K562 (cell line): ENCODE results near the gene NDUFB3. TPM values are rescaled to one million over a fixed set of nuclear protein-coding genes. Genes with fewer than 3 reads are reported as not detected.

Source experiments
- C11orf30 ChIP-seq: fragments of 450-650 bp; IDR thresholded peaks from 2 replicates; pipeline ENCODE4 v1.6.1; 2016; ENCODE audit warnings: low read depth, mild to moderate bottlenecking
- CEBPG ChIP-seq, 3 experiments: fragments of 200-800 bp in 1 of 3; sonication (Bioruptor generic) in 1 of 3; sonication (generic) in 1 of 3; formaldehyde crosslinking in 1 of 3; IDR thresholded peaks in 2 of 3; conservative IDR thresholded peaks in 1 of 3; 2 replicates each; pipeline versions ENCODE4 v1.6.1 to v1.8.0; 2016 to 2022; ENCODE audit warnings: missing compliant biosample characterization in 2 of 3, missing genetic modification characterization in 2 of 3, mild to moderate bottlenecking in 1 of 3, missing genetic modification reagents in 1 of 3
- CREB1 ChIP-seq, 2 experiments: sonication (generic) in 1 of 2; formaldehyde crosslinking in 1 of 2; IDR thresholded peaks; 2 replicates each; pipeline versions ENCODE4 v1.6.1 to v1.8.0; 2012 to 2022; ENCODE audit warnings: inconsistent platforms in 1 of 2, mild to moderate bottlenecking in 1 of 2, missing genetic modification reagents in 1 of 2, moderate library complexity in 1 of 2
- FOXP1 ChIP-seq: sonication (generic); formaldehyde crosslinking; IDR thresholded peaks from 2 replicates; pipeline ENCODE4 v1.8.0; 2022; ENCODE audit warnings: mild to moderate bottlenecking, missing genetic modification reagents
- NR4A1 ChIP-seq, 2 experiments: fragments of 250-450 bp in 1 of 2; fragments of 450-650 bp in 1 of 2; sonication (Bioruptor Pico) in 1 of 2; IDR thresholded peaks; 2 replicates each; pipeline versions ENCODE4 v1.4.0 to v1.6.1; 2016 to 2020; ENCODE audit warnings: mild to moderate bottlenecking in 2 of 2, missing compliant biosample characterization in 1 of 2, missing genetic modification characterization in 1 of 2, moderate library complexity in 1 of 2
- RB1 ChIP-seq: fragments of 450-650 bp; IDR thresholded peaks from 2 replicates; pipeline ENCODE4 v1.6.1; 2017; ENCODE audit warnings: low read depth, mild to moderate bottlenecking
- TBP ChIP-seq: optimal IDR thresholded peaks from 2 replicates; pipeline ENCODE3; 2011; ENCODE audit warnings: low read depth, low read length, improper control_type of control experiment
- TGIF2 ChIP-seq: sonication (generic); formaldehyde crosslinking; IDR thresholded peaks from 2 replicates; pipeline ENCODE4 v1.8.1; 2022; ENCODE audit warnings: mild to moderate bottlenecking, missing genetic modification reagents, moderate library complexity
- ZNF212 ChIP-seq: fragments of 450-650 bp; formaldehyde crosslinking; IDR thresholded peaks from 2 replicates; pipeline ENCODE4 v1.4.0; 2020; ENCODE audit warnings: mild to moderate bottlenecking
- ZNF324 ChIP-seq: fragments of 250-450 bp; sonication (Bioruptor Pico); IDR thresholded peaks from 2 replicates; pipeline ENCODE4 v1.4.0; 2020; ENCODE audit warnings: mild to moderate bottlenecking
- ZNF507 ChIP-seq: conservative IDR thresholded peaks from 2 replicates; pipeline ENCODE4 v1.6.1; 2017; ENCODE audit warnings: missing genetic modification characterization, missing compliant biosample characterization
- polyA plus RNA-seq, 8 experiments: library from polyadenylated mRNA; depleted of rRNA in 4 of 8; stranded (reverse) in 5 of 8; unstranded in 3 of 8; fragments of >200 nt; fragmentation: Nextera tagmentation in 2 of 8; fragmentation: Illumina TruSeq in 1 of 8; extraction: Ambion mirVana in 2 of 8; extraction: Trizol in 1 of 8; gene quantifications; 2 replicates each; pipeline versions ENCODE4 v1.2.1 to v1.2.3, GENCODE V29; 2011 to 2014; ENCODE audit warnings: inconsistent platforms in 1 of 8, missing spikeins in 1 of 8
- total RNA-seq, 7 experiments: library from RNA; depleted of rRNA in 6 of 7; stranded (reverse); fragments of >200 nt in 6 of 7; fragmentation: Illumina TruSeq in 2 of 7; extraction: Trizol in 2 of 7; gene quantifications; 2 replicates each; pipeline versions ENCODE4 v1.2.1 to v1.2.3, GENCODE V29; 2011 to 2021; ENCODE audit warnings: low replicate concordance in 1 of 7
- TF ChIP-seq, protein P1 (sequence below): fragments of 200-600 bp; sonication (generic); IDR thresholded peaks from one replicate; pipeline ENCODE4 v1.6.1; 2012; ENCODE audit warnings: mild to moderate bottlenecking, low read depth, low read length, inconsistent platforms
- TF ChIP-seq, protein P2 (sequence below), 3 experiments: fragments of 200-800 bp in 1 of 3; sonication (Bioruptor generic) in 1 of 3; sonication (generic) in 1 of 3; formaldehyde crosslinking in 1 of 3; IDR thresholded peaks; 2 replicates each; pipeline versions ENCODE4 v1.6.1 to v1.8.0; 2016 to 2022; ENCODE audit warnings: mild to moderate bottlenecking in 2 of 3, missing compliant biosample characterization in 2 of 3, missing genetic modification characterization in 2 of 3, missing genetic modification reagents in 1 of 3

NDUFB3 gene
- total and polyA plus RNA-seq, 9 of the 15 experiments (the other 6 are each of a cell fraction or from before 2014, with no cell fraction given): 126 to 786 (median 156) TPM

DNA sequence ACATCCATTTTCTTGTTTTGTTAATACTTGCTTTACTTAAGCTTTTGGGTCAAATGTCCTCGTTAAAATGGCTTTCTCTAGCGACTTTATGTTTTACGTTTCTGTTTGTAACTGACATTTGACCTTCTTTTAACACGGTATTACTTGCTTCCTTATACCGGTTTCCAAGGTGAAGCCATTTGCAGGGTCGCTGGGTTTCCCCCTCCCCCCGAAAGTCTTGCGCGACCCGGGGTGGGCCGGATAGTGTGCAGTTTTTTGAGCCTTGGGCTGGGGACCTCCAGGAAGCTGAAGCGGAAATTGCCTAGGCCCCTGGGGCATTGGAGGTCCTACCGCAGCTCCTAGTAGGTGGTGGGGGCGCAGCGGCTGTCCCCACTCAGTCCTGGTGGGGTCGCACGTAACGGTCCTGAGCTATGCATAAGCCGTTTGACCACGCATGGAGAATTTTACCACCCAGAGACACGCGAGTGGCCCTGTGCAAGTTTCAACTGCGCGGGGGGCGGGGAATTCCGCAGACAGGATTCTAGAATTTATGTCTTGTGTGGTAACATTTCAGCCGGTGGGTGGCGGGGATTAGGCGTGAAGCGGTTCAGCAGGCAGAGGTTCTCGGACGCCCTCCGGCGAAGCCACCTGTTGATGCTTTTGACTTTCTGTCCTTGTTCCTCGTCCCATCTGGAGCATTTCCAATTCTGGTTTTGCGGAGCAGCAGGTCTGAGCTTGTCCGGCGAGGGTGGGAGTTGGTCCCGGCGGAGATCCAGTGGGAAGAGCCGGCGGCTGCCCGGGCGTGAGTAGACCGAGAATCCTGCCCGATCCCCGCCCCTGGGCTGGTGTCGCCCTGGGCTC, 46.5 kb downstream of the NDUFB3 start (continued):
- TF ChIP-seq CREB1 (IDR thresholded peaks at IDR 0.05): no peak
- peak; percentile 49; the same call in 1 of the 2 replicates for TF ChIP-seq CREB1 (CRISPR knock-in tag; IDR thresholded peaks at IDR 0.05)
- no peak; the same call in 1 of the 2 replicates for TF ChIP-seq ZNF324 (CRISPR knock-in tag)
- TF ChIP-seq ZNF212 (CRISPR knock-in tag): no peak
- TF ChIP-seq NR4A1 (CRISPR knock-in tag; IDR thresholded peaks at IDR 0.05): peak; percentile 35; the same call in 1 of the 2 replicates
- 0 out of 2 replicates have a peak, but pooled peaks have one; percentile 20 for TF ChIP-seq NR4A1 (tag; IDR thresholded peaks at IDR 0.05)
- no peak for TF ChIP-seq ZNF507 (tag)
- TF ChIP-seq TGIF2: no peak
- TF ChIP-seq TBP: peak; percentile 40
- TF ChIP-seq FOXP1 (CRISPR knock-in tag): no peak; the same call in 1 of the 2 replicates
- TF ChIP-seq RB1: no peak
- TF ChIP-seq CEBPG (CRISPR knock-in tag; IDR thresholded peaks at IDR 0.05): peak; percentile 37; the same call in 1 of the 2 replicates
- TF ChIP-seq CEBPG (tag; conservative IDR thresholded peaks at IDR 0.05 in 1 of 2, IDR thresholded peaks at IDR 0.05 in 1 of 2): peak in 1 of 2 experiments; percentile 31; a peak in 1 of 4 replicates
- TF ChIP-seq, protein P1, sequence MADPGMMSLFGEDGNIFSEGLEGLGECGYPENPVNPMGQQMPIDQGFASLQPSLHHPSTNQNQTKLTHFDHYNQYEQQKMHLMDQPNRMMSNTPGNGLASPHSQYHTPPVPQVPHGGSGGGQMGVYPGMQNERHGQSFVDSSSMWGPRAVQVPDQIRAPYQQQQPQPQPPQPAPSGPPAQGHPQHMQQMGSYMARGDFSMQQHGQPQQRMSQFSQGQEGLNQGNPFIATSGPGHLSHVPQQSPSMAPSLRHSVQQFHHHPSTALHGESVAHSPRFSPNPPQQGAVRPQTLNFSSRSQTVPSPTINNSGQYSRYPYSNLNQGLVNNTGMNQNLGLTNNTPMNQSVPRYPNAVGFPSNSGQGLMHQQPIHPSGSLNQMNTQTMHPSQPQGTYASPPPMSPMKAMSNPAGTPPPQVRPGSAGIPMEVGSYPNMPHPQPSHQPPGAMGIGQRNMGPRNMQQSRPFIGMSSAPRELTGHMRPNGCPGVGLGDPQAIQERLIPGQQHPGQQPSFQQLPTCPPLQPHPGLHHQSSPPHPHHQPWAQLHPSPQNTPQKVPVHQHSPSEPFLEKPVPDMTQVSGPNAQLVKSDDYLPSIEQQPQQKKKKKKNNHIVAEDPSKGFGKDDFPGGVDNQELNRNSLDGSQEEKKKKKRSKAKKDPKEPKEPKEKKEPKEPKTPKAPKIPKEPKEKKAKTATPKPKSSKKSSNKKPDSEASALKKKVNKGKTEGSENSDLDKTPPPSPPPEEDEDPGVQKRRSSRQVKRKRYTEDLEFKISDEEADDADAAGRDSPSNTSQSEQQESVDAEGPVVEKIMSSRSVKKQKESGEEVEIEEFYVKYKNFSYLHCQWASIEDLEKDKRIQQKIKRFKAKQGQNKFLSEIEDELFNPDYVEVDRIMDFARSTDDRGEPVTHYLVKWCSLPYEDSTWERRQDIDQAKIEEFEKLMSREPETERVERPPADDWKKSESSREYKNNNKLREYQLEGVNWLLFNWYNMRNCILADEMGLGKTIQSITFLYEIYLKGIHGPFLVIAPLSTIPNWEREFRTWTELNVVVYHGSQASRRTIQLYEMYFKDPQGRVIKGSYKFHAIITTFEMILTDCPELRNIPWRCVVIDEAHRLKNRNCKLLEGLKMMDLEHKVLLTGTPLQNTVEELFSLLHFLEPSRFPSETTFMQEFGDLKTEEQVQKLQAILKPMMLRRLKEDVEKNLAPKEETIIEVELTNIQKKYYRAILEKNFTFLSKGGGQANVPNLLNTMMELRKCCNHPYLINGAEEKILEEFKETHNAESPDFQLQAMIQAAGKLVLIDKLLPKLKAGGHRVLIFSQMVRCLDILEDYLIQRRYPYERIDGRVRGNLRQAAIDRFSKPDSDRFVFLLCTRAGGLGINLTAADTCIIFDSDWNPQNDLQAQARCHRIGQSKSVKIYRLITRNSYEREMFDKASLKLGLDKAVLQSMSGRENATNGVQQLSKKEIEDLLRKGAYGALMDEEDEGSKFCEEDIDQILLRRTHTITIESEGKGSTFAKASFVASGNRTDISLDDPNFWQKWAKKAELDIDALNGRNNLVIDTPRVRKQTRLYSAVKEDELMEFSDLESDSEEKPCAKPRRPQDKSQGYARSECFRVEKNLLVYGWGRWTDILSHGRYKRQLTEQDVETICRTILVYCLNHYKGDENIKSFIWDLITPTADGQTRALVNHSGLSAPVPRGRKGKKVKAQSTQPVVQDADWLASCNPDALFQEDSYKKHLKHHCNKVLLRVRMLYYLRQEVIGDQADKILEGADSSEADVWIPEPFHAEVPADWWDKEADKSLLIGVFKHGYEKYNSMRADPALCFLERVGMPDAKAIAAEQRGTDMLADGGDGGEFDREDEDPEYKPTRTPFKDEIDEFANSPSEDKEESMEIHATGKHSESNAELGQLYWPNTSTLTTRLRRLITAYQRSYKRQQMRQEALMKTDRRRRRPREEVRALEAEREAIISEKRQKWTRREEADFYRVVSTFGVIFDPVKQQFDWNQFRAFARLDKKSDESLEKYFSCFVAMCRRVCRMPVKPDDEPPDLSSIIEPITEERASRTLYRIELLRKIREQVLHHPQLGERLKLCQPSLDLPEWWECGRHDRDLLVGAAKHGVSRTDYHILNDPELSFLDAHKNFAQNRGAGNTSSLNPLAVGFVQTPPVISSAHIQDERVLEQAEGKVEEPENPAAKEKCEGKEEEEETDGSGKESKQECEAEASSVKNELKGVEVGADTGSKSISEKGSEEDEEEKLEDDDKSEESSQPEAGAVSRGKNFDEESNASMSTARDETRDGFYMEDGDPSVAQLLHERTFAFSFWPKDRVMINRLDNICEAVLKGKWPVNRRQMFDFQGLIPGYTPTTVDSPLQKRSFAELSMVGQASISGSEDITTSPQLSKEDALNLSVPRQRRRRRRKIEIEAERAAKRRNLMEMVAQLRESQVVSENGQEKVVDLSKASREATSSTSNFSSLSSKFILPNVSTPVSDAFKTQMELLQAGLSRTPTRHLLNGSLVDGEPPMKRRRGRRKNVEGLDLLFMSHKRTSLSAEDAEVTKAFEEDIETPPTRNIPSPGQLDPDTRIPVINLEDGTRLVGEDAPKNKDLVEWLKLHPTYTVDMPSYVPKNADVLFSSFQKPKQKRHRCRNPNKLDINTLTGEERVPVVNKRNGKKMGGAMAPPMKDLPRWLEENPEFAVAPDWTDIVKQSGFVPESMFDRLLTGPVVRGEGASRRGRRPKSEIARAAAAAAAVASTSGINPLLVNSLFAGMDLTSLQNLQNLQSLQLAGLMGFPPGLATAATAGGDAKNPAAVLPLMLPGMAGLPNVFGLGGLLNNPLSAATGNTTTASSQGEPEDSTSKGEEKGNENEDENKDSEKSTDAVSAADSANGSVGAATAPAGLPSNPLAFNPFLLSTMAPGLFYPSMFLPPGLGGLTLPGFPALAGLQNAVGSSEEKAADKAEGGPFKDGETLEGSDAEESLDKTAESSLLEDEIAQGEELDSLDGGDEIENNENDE: no peak
- no peak for TF ChIP-seq C11orf30
- TF ChIP-seq, protein P2, sequence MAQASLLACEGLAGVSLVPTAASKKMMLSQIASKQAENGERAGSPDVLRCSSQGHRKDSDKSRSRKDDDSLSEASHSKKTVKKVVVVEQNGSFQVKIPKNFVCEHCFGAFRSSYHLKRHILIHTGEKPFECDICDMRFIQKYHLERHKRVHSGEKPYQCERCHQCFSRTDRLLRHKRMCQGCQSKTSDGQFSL (CRISPR knock-in tag; IDR thresholded peaks at IDR 0.05): no peak
- TF ChIP-seq, protein P2 (tag; IDR thresholded peaks at IDR 0.05): 0 out of 4 replicates have a peak, but pooled peaks of 1 of the 2 experiments have one; percentile 2
